Middle frontal gyrus (tissue), 1 donor: Measurements from ENCODE around the gene GALNT7.

Experiments used
- DNase-seq: peaks from one replicate; pipeline ENCODE4 v3.0.0-alpha.2; 2015; ENCODE audit warnings: low spot score; ENCODE audit errors: extremely low spot score

GALNT7 gene

GRCh38 chr4:173337463-173337862, 168.9 kb downstream of the GALNT7 start:
- no peak for DNase-seq

GRCh38 chr4:173343832-173344397, 175.3 kb downstream of the GALNT7 start:
- DNase-seq, result no peak

- no peak for DNase-seq
Observed at GRCh38 chr4:173345648-173346047, 177.0 kb downstream of the GALNT7 start.

GRCh38 chr4:173346074-173346473, 177.5 kb downstream of the GALNT7 start:
- no peak for DNase-seq

GRCh38 chr4:173347467-173347866, 178.9 kb downstream of the GALNT7 start:
- DNase-seq, result no peak

- no peak for DNase-seq
Observed at GRCh38 chr4:173357939-173358338, 189.3 kb downstream of the GALNT7 start.

- DNase-seq, result no peak
Observed at GRCh38 chr4:173360587-173361221, 192.1 kb downstream of the GALNT7 start.

- no peak for DNase-seq
Observed at GRCh38 chr4:173362666-173363065, 194.1 kb downstream of the GALNT7 start.

- no peak for DNase-seq
Observed at GRCh38 chr4:173365359-173365996, 196.9 kb downstream of the GALNT7 start.

GRCh38 chr4:173367285-173367684, 198.7 kb downstream of the GALNT7 start:
- DNase-seq, result no peak

- DNase-seq, result no peak
Observed at GRCh38 chr4:173367946-173368345, 199.3 kb downstream of the GALNT7 start.

GRCh38 chr4:173370130-173370476, 201.5 kb downstream of the GALNT7 start:
- DNase-seq, result no peak

GRCh38 chr4:173370477-173371291, 202.1 kb downstream of the GALNT7 start, which contains the start of gene SAP30:
Gene SAP30 (plus strand): TSS chr4:173370954. CDS start chr4:173371183, 229 bp downstream.
- peak; percentile 96 for DNase-seq

GRCh38 chr4:173371292-173372192, 202.9 kb downstream of the GALNT7 start:
- peak; percentile 62 for DNase-seq
